Tongue (tissue), 3 donors: ENCODE measurements around the gene OXSR1. TPM values are rescaled to one million over a fixed set of nuclear protein-coding genes. Genes with fewer than 3 reads are reported as not detected.
A peak's percentile ranks its signal among the peaks of the same experiment; 100 is the strongest.
"Not testable (repeated sequence)": the region's sequence is repeated elsewhere in the genome, so short reads cannot be mapped to it uniquely, and the experiment has no call there.

Experiments used
- DNase-seq: peaks from one replicate; pipeline ENCODE4 v3.0.0-alpha.2; 2015
- small RNA-seq: library from RNA; depleted of rRNA; stranded (forward); fragments of <200 nt; gene quantifications from one replicate; pipeline ENCODE3, GENCODE V24; 2014; ENCODE audit warnings: low replicate concordance
- total RNA-seq: library from RNA; depleted of rRNA; stranded (reverse); fragments of >200 nt; gene quantifications from one replicate; pipeline ENCODE4 v1.2.3, GENCODE V29; 2014

OXSR1 gene
- total RNA-seq, 1 donor from 2014 or later: 43.6 TPM

- no peak for DNase-seq
Measured at GRCh38 chr3:38274864-38275649, 109.7 kb downstream of the OXSR1 start.

GRCh38 chr3:38275658-38276057 lies 110.3 kb downstream of the OXSR1 start:
- no peak for DNase-seq

- DNase-seq: no peak
Measured at GRCh38 chr3:38276081-38276916, 111.0 kb downstream of the OXSR1 start.

- no peak for DNase-seq
Measured at GRCh38 chr3:38276917-38277630, 111.7 kb downstream of the OXSR1 start.

- DNase-seq: no peak
Measured at GRCh38 chr3:38278841-38279240, 113.5 kb downstream of the OXSR1 start.

DNA sequence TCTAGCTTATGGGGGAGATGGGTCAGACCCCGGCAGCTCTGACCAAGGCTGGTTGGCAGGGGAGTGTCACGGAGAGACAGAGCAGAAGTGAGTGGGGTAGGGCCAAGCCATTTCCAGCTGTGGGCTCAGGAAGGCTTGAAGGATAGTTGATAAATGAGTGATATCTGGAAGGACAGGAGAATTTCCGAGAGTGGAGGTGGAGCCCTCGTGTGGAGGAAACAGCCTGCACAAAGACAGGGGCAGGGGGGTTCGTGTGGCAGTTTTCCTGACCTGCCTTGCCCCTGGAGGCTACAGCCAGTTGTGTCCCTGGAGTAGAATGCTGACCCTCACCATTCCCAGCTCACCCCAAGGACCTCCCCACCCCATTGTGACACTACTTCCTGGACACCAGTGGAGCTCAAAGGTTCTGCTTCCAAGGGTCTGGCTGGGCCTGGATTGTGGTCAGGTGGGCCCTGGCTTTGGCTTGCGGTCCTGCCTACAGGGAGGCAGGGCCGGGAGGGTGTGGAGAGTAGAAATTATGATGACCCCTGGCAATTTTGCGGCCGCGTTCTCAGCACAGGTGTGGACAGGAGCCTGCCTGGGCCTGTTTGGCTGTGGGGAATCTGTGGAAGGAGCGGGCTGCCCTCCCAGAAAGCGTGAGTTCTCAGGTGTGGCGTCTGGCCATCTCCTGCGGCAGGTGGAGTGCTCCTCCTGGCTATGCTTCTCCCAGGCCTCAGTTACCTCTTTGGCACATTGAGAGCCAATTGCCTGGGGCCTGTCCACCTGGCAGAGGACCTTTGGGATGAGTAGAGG lies 116.8 kb downstream of the OXSR1 start, which contains the start of gene SLC22A14:
TSS of gene SLC22A14 (plus strand) at position 400 of the 792 bp plus-strand sequence. CDS start 23,733 bp downstream, outside the sequence.
- no peak for DNase-seq

DNA sequence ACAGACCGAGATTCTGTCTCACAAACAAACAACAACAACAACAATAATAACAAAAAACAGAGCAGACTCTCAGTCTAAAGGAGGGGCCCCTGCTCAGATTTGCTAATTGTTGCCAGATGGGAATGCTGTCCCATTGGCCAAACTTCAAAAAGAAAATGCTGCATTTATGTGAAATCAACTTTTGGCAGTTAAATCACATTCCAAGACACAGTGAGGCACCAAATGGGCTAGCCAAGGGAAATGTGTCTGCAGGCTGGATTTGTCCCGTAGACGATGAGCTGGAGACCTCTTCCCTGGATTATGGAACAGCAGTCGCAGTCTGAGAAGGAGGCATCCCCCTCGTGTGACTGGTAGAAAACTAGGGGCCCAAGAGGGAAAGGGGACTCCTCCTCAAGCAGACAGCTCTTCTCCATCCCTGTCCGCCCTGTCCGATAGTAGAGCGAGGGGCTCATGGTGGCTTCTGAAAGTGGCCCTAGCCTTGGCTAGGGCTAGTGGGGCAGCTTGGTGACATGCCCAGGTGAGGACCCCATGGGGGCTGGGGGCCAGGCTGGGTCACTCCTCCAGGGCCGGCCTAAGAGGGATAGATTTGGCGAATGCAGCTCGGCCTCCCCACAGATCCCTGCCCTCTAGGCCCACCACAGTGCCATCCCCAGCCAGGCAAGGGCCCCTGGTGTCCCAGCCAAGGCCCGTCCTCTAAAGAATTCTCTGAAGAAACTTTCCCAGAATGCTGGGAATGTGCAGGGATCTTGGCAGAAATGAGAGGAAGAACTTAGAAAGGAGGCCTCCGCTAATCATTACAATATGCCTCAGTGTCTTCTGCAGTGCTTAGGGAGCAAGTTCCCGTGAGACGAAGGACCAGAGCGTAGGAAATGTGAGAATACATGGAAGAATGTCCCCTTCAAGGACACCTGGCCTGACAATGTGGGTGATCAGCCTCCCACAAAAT lies 118.7 kb downstream of the OXSR1 start:
- DNase-seq: peak; percentile 48

- no peak for DNase-seq
Measured at GRCh38 chr3:38284756-38285150, 119.4 kb downstream of the OXSR1 start.

- not testable (repeated sequence) for DNase-seq
Measured at GRCh38 chr3:38289286-38290217, 124.2 kb downstream of the OXSR1 start.

GRCh38 chr3:38297053-38297452 lies 131.7 kb downstream of the OXSR1 start:
- DNase-seq: not testable (repeated sequence)

DNA sequence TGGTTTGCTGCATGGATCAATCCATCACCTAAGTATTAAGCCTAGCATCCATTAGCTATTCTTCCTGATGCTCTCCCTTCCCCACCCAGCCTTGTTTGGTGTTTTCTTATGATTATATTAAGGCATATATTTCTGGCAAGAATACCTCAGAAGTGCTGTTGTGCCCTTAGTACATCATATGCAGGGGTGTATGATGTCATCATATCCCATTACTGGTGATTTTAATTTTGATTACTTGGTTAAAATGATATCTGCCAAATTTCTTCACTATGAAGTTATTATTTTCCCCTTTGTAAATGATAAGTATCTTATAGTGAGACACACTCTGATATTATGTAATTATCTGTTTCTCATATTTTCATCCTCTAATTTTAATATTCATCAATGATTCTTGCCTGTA lies 132.2 kb downstream of the OXSR1 start:
- no peak for DNase-seq

- DNase-seq: no peak
Measured at GRCh38 chr3:38297947-38298711, 132.8 kb downstream of the OXSR1 start.

Small RNA genes lying within 50 kb of the gene (small RNA-seq; reads per million reads assigned to genes)
- not detected for gene RF00019
- not detected for gene RNU6-235P

Other genes with a start within 250 kb of the OXSR1 start
- 7.0 TPM for gene VILL, start 174.8 kb upstream of the OXSR1 start, total RNA-seq
- 24.3 TPM for gene PLCD1, start 135.9 kb upstream of the OXSR1 start, total RNA-seq
- gene DLEC1, start 126.3 kb upstream of the OXSR1 start, total RNA-seq: 0.10 TPM
- 42.0 TPM for gene ACAA1, start 28.4 kb upstream of the OXSR1 start, total RNA-seq
- gene MYD88, start 26.9 kb upstream of the OXSR1 start, total RNA-seq: 14.1 TPM
- gene SLC22A13, start 100.3 kb downstream of the OXSR1 start, total RNA-seq: 0.51 TPM
- gene SLC22A14, start 116.8 kb downstream of the OXSR1 start, total RNA-seq: not detected
- gene XYLB, start 181.2 kb downstream of the OXSR1 start, total RNA-seq: 3.6 TPM